Fibroblast of the aortic adventitia (primary cell): ENCODE results near the gene SRC. TPM values are rescaled to one million over a fixed set of nuclear protein-coding genes. Genes with fewer than 3 reads are reported as not detected.

ENCODE experiments used
- DNase-seq: peaks from one replicate; pipeline ENCODE4 v3.0.0-alpha.2; 2010; ENCODE audit warnings: low read depth
- H3K4me3 ChIP-seq: 2 replicates; pipeline ENCODE4 v1.5.1; 2011; ENCODE audit warnings: low read depth, mild to moderate bottlenecking, control low read depth, low read length, moderate library complexity
- CTCF ChIP-seq: IDR thresholded peaks from 2 replicates; pipeline ENCODE4 v1.5.1; 2011; ENCODE audit warnings: mild to moderate bottlenecking, low read length, control low read depth, inconsistent platforms; ENCODE audit not compliant: insufficient read depth
- total RNA-seq: library from RNA; depleted of rRNA; stranded (reverse); fragments of >200 nt; gene quantifications from 2 replicates; pipeline ENCODE4 v1.2.3, GENCODE V29; 2012; ENCODE audit warnings: low replicate concordance

SRC gene
- total RNA-seq, 1 donor: 19.1 TPM

GRCh38 chr20:37346236-37346534 lies 245 bp downstream of the SRC start:
- H3K4me3 ChIP-seq: peak overlapping the region; percentile 74
- no peak for TF ChIP-seq CTCF
- DNase-seq: no peak

- H3K4me3 ChIP-seq: peak overlapping the region; percentile 74
- DNase-seq: no peak
Measured at GRCh38 chr20:37346535-37347346, 801 bp downstream of the SRC start.

DNA sequence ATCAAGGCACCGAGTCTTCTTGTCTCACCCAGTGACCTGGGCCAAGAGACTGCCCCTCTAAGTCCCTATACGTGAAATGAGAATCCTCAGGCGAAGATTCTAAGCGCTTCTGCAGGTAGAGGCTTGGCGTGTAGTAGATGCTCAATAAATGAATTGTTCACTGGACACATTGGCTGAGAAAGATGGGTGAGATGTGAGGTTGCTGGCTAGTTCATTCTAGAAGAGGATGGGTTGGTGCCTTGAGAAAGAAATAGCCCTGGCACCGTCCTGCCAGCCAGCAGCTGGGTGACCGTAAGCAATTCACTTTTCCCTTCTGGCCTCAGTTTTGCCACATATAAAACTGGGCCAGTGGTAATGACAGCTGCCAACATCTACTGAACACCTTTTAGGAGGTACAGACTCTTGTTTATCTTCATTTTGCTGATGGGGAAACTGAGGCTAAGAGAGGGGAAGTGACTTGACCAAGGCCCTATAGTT lies 1.4 kb downstream of the SRC start:
- no peak for TF ChIP-seq CTCF
- H3K4me3 ChIP-seq: peak overlapping the region; percentile 74
- no peak for DNase-seq

More at GRCh38 chr20:37346535-37347346, 801 bp downstream of the SRC start:
- no peak for TF ChIP-seq CTCF

- no peak for DNase-seq
- TF ChIP-seq CTCF: no peak
- H3K4me3 ChIP-seq: no peak overlapping the region
Measured at GRCh38 chr20:37347891-37348791, 2.2 kb downstream of the SRC start.

- no peak for DNase-seq
- TF ChIP-seq CTCF: no peak
Measured at GRCh38 chr20:37348792-37349516, 3.0 kb downstream of the SRC start.

GRCh38 chr20:37349517-37350491 lies 3.9 kb downstream of the SRC start:
- DNase-seq: peak; percentile 28
- H3K4me3 ChIP-seq: no peak overlapping the region
- TF ChIP-seq CTCF: no peak

More at GRCh38 chr20:37348792-37349516, 3.0 kb downstream of the SRC start:
- H3K4me3 ChIP-seq: no peak overlapping the region
